Posterior vena cava (tissue), 2 donors: Measurements from ENCODE around the gene NOS1AP. TPM values are rescaled to one million over a fixed set of nuclear protein-coding genes. Genes with fewer than 3 reads are reported as not detected.

Source experiments
- DNase-seq: peaks from one replicate; pipeline ENCODE4 v3.0.0-alpha.2; 2020; ENCODE audit warnings: low spot score
- intact Hi-C, 2 donors: fragments of 100-400 bp; cut with DNase I; formaldehyde crosslinking; loops; one replicate each; pipeline versions ENCODE4 v1.14.1 to v1.14.2; 2022 to 2023
- total RNA-seq, 2 donors: library from RNA; stranded (reverse); fragmentation: NEBNext Ultra II Directional; extraction: Animal tissue kit (Norgen Biotek cat#: 25700); gene quantifications; one replicate each; pipeline ENCODE4 v1.2.1, GENCODE V29; 2021
- donor health status: DM: yes; HTN: yes; CAD: no.
- donor health status: DM: yes; HTN: yes; CAD: no.

Gene NOS1AP
- total RNA-seq, 2 donors from 2014 or later, result 3.7 to 5.0 TPM

DNA sequence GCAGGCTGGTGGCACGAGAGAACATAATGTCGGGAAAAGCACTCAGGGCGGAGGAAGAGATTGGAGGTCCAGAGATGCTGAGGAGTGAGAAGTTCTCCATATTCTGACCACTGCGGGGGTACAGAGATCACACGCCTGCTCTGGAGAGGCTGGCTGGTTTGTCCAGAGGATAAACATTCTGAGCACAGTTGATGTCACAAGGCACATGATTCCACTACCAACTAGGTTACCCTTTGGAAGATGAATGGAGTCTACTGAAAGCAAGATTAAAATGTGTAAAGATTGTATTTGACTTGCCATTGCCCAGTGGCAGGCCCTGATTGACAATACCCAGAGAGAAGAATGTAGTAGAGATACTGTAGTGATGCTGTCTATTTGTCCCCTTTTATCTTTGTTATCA lies 307.2 kb downstream of the NOS1AP start, which contains the start of gene SPATA46:
Gene SPATA46 (minus strand): TSS at position 164 of the 400 bp plus-strand sequence. CDS start 64 bp downstream, at position 100.
- DNase-seq, result no peak

DNA sequence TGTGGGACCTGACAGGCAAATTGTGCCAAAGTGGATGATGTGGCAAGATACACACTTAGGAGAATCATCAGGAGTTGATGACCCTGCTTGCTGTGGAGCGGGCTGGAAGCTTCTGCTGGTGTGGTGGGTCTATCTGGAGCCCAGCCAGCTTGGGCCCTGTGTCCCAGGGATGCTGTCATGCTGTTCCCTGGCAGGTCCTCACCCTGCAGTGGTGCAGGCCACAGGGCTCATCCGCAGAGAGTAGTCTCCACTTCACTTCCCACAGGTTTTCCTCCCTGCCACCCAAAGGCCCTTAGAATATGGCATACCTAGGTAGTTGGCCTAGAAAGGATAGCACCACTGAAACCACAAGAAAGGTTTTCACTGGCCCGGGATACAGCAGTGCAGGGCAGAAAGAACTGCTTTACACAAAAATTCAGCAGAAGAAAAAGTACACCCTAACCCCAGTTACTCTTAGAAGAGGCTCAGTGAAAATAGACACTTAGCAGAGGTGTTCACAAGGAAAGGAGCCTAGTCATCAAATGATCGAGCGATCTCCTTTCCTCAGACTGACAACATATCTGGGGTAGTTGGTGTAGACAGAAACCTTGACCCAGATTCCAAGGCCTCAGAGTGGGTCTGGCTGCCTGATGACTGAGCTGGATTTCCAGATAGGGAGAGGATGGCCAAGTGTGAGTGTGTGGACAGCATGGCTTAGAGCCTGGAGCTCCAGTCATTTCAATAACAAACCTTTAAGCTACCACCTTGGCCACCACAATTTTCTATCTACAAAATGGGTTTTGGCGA lies 310.8 kb downstream of the NOS1AP start:
- intact Hi-C loops, result loop anchor here in 1 of 2 donors (10.0 kb wide), 1 partner anchor 325 kb away; no protein-coding TSS in a partner anchor

More for the DNA sequence above, 307.2 kb downstream of the NOS1AP start, which contains the start of gene SPATA46:
- intact Hi-C loops, result no loop called here

DNA sequence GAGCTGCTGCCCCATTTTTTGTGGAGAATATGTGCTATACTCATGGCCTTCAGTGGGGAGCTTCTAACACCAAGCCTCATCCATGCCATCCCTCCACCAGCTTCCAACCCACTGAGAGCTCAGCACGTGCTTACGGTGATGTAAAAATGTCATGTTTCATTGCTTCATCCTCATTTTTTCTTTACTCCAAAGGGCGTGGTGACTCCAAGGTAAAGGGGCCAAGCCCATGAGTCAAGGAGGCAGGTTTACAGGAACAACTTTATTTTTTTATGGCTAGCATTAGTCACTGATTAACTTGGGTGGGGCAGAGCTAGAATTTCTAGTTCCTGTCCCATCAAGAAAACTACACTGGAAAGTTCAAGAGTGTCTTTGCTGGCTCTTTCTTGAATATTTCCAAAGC lies 311.9 kb downstream of the NOS1AP start, which contains the start of gene C1orf226:
Gene C1orf226 (plus strand): TSS at position 346 of the 400 bp plus-strand sequence. CDS start 174 bp downstream, outside the sequence.
- intact Hi-C loops, result loop anchor here in 1 of 2 donors (10.0 kb wide), 1 partner anchor 327 kb away; no protein-coding TSS in a partner anchor
- DNase-seq, result no peak

More for the DNA sequence above, 310.8 kb downstream of the NOS1AP start:
- DNase-seq, result no peak

DNA sequence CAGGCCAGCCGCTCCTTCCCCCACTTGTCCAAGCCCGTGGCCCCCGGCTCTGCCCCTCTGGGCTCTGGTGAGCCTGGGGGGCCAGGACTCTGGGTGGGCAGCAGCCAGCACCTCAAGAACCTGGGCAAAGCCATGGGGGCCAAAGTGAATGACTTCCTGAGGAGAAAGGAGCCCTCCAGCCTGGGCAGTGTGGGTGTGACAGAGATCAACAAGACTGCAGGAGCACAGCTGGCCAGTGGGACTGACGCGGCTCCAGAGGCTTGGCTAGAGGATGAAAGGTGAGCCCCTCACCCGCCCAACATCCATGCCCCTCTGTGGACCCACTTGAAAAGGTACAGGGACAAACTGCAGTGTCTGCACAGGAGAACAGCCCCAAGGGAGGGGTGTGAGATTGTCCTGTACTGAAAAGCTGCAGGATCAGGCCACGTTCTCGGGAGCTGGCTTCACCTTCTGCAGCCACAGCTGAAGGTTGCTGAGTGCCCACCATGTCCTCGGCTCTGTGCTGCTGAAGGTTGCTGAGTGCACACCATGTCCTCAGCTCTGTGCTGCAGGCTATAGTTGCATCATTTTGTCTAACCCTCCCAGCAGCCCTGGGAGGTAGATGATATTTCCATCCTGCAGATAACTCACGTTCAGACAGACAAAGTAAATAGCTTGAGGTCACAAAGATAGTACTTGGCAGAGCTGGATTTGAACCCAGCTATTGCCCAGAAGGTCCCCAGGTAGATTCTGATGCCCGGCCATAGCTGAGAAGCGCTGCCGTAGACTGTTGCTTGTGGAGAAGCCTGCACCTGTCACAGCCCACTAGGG lies 312.7 kb downstream of the NOS1AP start:
- intact Hi-C loops, result loop anchor here in 1 of 2 donors (10.0 kb wide), 1 partner anchor 327 kb away; no protein-coding TSS in a partner anchor

GRCh38 chr1:162383091-162383490 lies 313.6 kb downstream of the NOS1AP start:
- intact Hi-C loops, result loop anchor here in 1 of 2 donors (10.0 kb wide), 1 partner anchor 328 kb away; no protein-coding TSS in a partner anchor
- DNase-seq, result no peak

More for the DNA sequence above, 312.7 kb downstream of the NOS1AP start:
- no peak for DNase-seq

- no peak for DNase-seq
- intact Hi-C loops, result loop anchor here in 1 of 2 donors (10.0 kb wide), 1 partner anchor 329 kb away; no protein-coding TSS in a partner anchor
Measured at GRCh38 chr1:162383516-162383915, 314.0 kb downstream of the NOS1AP start.

GRCh38 chr1:162384116-162384515 lies 314.6 kb downstream of the NOS1AP start:
- no peak for DNase-seq
- intact Hi-C loops, result loop anchor here in 1 of 2 donors (10.0 kb wide), 1 partner anchor 329 kb away; no protein-coding TSS in a partner anchor

DNA sequence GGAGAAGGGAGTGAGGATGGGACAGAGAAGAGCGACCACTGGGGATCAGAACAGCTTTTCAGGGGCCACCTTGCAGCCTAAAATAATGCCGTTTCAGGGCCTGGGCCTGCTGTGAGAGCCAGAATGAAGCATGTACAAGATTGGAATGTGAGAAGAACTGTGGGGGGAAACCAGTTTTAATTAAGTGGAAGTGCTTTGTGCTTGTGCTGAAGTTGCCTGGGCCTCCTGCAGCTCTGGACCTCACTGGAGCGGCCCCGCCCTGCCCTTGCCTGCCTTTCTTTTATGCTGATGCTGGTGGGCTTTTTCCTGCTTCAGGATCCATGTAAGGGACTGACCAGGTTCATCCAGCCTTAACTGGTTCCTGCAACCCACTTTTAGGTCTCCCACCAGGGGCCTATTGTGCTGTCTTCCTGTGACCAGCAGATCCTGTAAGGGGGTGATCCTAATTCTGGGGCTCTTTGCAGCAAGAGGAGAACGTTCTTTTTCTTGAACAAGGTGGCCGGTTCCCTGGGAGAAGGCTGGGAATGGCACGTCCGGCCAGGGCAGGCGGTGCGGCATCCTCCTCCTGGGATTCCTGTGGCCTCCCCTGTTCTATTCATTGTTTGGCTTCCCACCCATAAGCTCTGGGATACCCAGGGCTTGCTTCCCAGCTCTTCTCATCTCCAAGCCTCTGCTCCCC lies 315.2 kb downstream of the NOS1AP start:
- intact Hi-C loops, result loop anchor here in 1 of 2 donors (10.0 kb wide), 1 partner anchor 330 kb away; no protein-coding TSS in a partner anchor

DNA sequence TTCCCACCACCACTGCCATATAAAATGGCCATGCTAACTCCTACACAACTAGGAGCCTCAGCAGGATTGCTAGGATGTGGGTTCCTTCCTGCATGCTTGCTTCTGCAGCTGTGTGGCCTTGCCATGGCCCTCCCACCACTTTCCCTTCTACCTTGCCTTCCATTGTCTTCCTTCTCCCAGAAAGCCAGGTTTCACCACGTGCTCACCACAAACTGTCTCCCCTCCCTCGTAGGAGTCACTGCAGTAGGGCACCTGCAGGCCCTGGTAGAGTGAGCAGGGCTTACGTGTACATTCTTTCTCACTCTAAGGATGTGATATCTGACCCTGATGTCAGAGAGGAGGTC lies 315.8 kb downstream of the NOS1AP start:
- DNase-seq, result no peak
- intact Hi-C loops, result loop anchor here in 1 of 2 donors (10.0 kb wide), 1 partner anchor 330 kb away; no protein-coding TSS in a partner anchor

More for the DNA sequence above, 315.2 kb downstream of the NOS1AP start:
- no peak for DNase-seq

GRCh38 chr1:162385702-162386101 lies 316.2 kb downstream of the NOS1AP start:
- intact Hi-C loops, result loop anchor here in 1 of 2 donors (10.0 kb wide), 1 partner anchor 331 kb away; no protein-coding TSS in a partner anchor

GRCh38 chr1:162386292-162387225 lies 317.1 kb downstream of the NOS1AP start:
- no peak for DNase-seq
- intact Hi-C loops, result loop anchor here in 1 of 2 donors (10.0 kb wide), 1 partner anchor 332 kb away; no protein-coding TSS in a partner anchor

More at GRCh38 chr1:162385702-162386101, 316.2 kb downstream of the NOS1AP start:
- DNase-seq, result no peak

DNA sequence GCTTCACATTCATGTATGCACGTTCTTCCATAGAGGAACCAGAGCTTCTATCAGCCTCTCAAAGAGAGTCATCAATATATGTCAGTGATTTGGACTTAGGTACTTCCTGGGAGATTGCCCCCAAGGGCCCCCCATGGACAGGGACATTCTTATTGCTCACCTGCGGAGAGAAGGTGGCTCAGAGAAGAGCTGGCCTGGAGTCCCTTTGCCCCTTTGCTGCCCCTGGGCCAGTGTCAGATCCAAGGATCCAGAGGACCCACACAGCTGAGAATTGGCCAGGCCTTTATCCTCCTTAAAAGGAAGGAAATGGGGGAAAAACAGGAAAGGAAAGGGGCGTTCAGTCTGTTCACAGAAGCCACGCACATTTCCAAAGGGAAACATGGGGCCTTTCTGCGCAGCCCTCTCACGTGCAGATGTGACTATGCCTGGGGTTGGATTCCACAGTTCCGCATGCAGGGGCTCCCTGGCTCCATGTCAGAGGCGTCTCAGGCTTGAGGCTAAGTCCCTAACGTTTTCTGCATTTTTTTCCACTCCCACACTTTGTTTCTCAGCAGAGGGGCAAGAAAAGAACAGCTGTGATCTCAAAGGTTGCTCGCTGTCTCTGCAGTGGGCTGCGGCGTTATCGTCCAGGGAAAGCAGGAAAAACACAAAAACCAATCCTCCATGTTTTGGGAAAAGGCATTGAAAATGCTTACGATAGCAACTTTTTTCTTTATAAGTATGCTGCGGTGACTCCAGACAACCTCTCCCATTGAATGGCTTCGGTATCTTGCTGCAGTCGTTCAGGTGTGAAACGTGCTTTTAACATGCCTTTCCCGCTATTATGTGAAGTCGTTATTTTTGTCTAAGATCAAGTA lies 318.0 kb downstream of the NOS1AP start:
- intact Hi-C loops, result loop anchor here in 1 of 2 donors (10.0 kb wide), 1 partner anchor 333 kb away; no protein-coding TSS in a partner anchor
- DNase-seq, result no peak

GRCh38 chr1:162388083-162388594 lies 318.6 kb downstream of the NOS1AP start:
- intact Hi-C loops, result loop anchor here in 1 of 2 donors (10.0 kb wide), 1 partner anchor 333 kb away; no protein-coding TSS in a partner anchor
- no peak for DNase-seq

GRCh38 chr1:162388615-162389014 lies 319.1 kb downstream of the NOS1AP start:
- intact Hi-C loops, result loop anchor here in 1 of 2 donors (10.0 kb wide), 1 partner anchor 334 kb away; no protein-coding TSS in a partner anchor
- DNase-seq, result no peak

DNA sequence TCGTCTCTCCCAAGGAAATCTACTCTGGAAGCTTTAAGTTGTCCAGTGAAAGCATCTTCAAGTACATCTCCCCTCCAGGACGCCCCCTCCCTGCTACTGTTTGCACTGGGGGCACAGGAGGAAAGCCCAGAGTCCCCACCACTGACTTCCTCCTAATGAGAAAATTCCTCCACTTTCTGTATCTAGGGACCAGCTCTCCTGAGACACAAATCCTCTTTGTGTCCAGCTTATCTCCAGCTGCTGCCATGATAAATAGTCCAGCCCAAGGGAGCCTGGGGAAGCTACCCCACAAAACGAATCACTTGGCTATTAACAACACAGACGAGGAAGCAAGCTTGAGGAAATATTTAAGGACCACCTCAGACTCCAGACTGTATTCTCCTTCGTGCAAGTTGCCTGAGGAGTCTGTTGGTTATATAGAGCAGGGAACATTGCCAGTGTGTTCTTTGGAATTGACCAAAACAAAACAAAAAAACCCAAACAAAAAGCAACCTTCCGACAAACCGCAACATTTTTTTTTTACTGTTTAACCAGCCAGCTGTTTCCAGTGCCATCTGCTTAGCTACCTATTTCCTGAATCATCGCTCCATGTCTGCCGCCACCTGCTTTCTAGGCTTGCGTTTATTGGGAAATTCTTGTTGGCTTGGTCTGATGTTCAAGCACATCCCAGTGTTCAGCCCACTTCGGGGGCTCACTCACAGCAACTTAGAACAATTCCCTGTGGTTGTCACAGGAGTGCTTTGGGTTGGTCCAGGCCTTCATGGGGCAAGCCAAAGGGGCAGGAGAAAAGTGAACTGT lies 319.7 kb downstream of the NOS1AP start:
- intact Hi-C loops, result loop anchor here in 1 of 2 donors (10.0 kb wide), 1 partner anchor 334 kb away; no protein-coding TSS in a partner anchor
- no peak for DNase-seq
